Type B pancreatic cell (in vitro differentiated cells): ENCODE measurements around the gene TTF1. TPM values are rescaled to one million over a fixed set of nuclear protein-coding genes. Genes with fewer than 3 reads are reported as not detected.

Source experiments
- DNase-seq: peaks from one replicate; pipeline ENCODE4 v3.0.0; 2021; ENCODE audit warnings: mixed read lengths; ENCODE audit not compliant: unreplicated experiment; ENCODE audit errors: extremely low spot score
- H3K27ac Mint-ChIP-seq: 2 replicates; pipeline ENCODE4 v1.8.0; 2021; ENCODE audit warnings: mild to moderate bottlenecking, mixed read lengths
- H3K27me3 Mint-ChIP-seq: 2 replicates; pipeline ENCODE4 v1.8.0; 2021; ENCODE audit warnings: mixed read lengths
- H3K36me3 Mint-ChIP-seq: 2 replicates; pipeline ENCODE4 v1.8.0; 2021; ENCODE audit warnings: mixed read lengths
- H3K4me1 Mint-ChIP-seq: one replicate; pipeline ENCODE4 v1.8.0; 2021; ENCODE audit warnings: mixed read lengths; ENCODE audit not compliant: unreplicated experiment
- H3K4me3 Mint-ChIP-seq: 2 replicates; pipeline ENCODE4 v1.8.0; 2021; ENCODE audit warnings: mild to moderate bottlenecking, mixed read lengths
- H3K9me3 Mint-ChIP-seq: 2 replicates; pipeline ENCODE4 v1.8.0; 2021; ENCODE audit warnings: mixed read lengths
- total RNA-seq: library from RNA; stranded (reverse); gene quantifications from 2 replicates; pipeline ENCODE4 v1.2.1, GENCODE V29; 2021; ENCODE audit warnings: low replicate concordance
- TF ChIP-seq, protein P1 (sequence below): fragments of 200-600 bp; sonication (generic); conservative IDR thresholded peaks from 2 replicates; pipeline ENCODE4 v1.5.0; 2021; ENCODE audit warnings: antibody characterized with exemption, mild to moderate bottlenecking

Gene TTF1
- total RNA-seq, 1 donor from 2014 or later, result 18.6 TPM

- Mint-ChIP-seq H3K36me3 (no peaks in the 10 kb centered on the region), H3K9me3 (no peaks in the 10 kb centered on the region), H3K27me3 (peaks cover 56% of the 10 kb centered on the region), H3K4me3 (no peak overlapping the region), H3K4me1 (no peaks in the 10 kb centered on the region), H3K27ac (no peak overlapping the region)
- DNase-seq, result no peak
- TF ChIP-seq, protein P1, sequence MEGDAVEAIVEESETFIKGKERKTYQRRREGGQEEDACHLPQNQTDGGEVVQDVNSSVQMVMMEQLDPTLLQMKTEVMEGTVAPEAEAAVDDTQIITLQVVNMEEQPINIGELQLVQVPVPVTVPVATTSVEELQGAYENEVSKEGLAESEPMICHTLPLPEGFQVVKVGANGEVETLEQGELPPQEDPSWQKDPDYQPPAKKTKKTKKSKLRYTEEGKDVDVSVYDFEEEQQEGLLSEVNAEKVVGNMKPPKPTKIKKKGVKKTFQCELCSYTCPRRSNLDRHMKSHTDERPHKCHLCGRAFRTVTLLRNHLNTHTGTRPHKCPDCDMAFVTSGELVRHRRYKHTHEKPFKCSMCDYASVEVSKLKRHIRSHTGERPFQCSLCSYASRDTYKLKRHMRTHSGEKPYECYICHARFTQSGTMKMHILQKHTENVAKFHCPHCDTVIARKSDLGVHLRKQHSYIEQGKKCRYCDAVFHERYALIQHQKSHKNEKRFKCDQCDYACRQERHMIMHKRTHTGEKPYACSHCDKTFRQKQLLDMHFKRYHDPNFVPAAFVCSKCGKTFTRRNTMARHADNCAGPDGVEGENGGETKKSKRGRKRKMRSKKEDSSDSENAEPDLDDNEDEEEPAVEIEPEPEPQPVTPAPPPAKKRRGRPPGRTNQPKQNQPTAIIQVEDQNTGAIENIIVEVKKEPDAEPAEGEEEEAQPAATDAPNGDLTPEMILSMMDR, result no peak
Observed at GRCh38 chr9:132446887-132447286, 40.2 kb upstream of the TTF1 start.

DNA sequence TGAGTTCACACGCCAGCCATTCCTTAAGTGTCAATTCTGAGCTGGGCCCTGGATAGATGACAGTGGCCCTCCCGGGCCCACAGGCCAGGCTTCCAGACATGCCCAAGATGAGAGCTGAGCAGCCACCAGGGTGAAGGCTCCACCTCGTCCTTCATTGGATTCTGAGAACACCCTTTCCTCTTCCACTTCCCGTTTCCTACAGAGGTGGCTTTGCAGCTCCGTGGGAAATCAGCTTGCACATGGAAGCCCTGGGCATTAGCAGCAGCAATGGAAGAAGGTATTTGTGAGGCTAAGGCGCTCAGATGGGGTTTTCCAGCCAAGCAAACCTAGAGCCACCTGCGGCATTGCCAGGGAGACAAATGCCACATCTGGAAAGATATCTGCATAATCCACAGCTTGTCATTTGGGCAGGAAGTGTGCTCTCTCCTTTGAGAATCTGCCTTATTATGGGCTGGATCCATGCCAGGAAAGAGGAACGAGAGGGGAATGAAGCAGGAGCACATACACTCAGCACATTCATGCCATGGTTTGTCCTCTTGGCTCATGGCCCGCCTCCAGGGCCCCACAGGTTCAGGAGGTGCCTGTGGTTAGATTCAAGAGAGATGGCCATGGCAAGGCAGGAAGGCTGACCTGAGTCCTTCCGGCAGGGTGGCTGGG, 37.4 kb upstream of the TTF1 start:
- Mint-ChIP-seq H3K27ac (no peak overlapping the region), H3K9me3 (no peaks in the 10 kb centered on the region), H3K36me3 (no peaks in the 10 kb centered on the region), H3K27me3 (peaks cover 51% of the 10 kb centered on the region), H3K4me3 (no peak overlapping the region), H3K4me1 (no peaks in the 10 kb centered on the region)
- no peak for DNase-seq
- TF ChIP-seq, protein P1, result no peak

DNA sequence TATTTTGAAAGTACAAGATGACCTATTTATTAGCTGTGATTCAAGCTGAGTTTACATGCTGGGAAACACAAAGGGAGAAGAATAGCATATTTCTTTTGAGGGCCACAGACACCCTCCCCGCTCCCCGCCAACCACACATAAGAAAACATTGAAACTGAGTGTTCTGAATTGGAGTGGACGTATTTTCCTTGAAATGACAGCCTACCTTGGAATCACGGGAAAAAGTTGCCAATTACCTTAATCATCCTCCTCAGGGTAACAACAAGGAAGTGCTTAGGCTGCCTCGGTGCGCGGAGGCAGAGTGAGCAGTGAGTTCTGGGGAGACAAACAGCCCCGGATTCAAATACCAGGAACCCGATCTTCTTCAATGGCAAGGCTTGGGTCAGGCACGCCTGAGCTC, 34.8 kb upstream of the TTF1 start:
- H3K36me3 Mint-ChIP-seq, result no peaks in the 10 kb centered on the region
- no peak overlapping the region for H3K4me3 Mint-ChIP-seq
- no peak overlapping the region for H3K27ac Mint-ChIP-seq
- H3K9me3 Mint-ChIP-seq, result no peaks in the 10 kb centered on the region
- H3K4me1 Mint-ChIP-seq, result no peaks in the 10 kb centered on the region
- DNase-seq, result no peak
- TF ChIP-seq, protein P1, result no peak
- peaks cover 40% of the 10 kb centered on the region for H3K27me3 Mint-ChIP-seq

DNA sequence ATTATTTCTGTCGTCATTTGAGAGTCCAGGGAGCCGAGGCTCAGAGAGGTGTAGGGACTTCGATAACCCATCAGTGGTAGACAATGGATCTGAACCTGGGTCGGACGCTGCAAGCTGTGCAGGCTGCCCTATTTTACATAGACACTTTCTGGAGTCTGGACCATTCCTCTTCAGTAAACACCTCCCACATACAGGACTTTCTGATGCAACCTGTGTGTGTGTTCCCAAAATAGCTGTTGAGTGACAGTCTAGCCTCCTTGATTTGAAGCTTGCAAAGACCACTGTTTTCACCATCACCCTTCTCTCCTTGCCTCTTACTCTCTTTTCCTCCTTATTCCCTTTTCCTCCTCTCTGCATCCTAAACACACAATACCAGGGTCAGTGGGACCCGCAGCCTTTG, 34.1 kb upstream of the TTF1 start:
- Mint-ChIP-seq H3K27ac (no peak overlapping the region), H3K9me3 (no peaks in the 10 kb centered on the region)

DNA sequence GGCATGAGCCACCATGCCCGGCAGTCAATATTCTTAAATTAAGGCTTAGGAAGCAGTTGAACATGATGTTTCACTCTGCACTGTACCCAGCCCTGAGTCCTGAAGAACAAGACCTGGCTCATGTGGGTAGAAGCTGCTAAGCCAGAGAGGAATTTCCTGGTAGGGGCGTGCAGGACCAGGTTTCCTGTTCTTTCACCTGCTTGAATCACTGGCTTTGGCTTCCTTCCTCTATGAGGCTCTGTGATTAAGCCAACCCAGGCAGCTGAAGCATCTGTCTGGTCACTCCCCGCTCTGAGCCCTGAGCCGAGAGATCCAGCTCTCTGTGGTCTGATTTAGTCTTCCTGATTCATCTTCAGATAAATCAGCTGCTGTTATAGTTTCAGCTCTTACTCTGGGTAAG, 32.5 kb upstream of the TTF1 start:
- Mint-ChIP-seq H3K36me3 (no peaks in the 10 kb centered on the region), H3K27me3 (peaks cover 59% of the 10 kb centered on the region), H3K9me3 (no peaks in the 10 kb centered on the region), H3K4me3 (no peak overlapping the region), H3K27ac (no peak overlapping the region), H3K4me1 (peaks cover 10% of the 10 kb centered on the region)
- no peak for DNase-seq
- TF ChIP-seq, protein P1, result no peak

More for the DNA sequence above, 34.1 kb upstream of the TTF1 start:
- TF ChIP-seq, protein P1, result no peak
- Mint-ChIP-seq H3K4me3 (no peak overlapping the region), H3K4me1 (no peaks in the 10 kb centered on the region), H3K27me3 (peaks cover 44% of the 10 kb centered on the region), H3K36me3 (no peaks in the 10 kb centered on the region)
- DNase-seq, result no peak

DNA sequence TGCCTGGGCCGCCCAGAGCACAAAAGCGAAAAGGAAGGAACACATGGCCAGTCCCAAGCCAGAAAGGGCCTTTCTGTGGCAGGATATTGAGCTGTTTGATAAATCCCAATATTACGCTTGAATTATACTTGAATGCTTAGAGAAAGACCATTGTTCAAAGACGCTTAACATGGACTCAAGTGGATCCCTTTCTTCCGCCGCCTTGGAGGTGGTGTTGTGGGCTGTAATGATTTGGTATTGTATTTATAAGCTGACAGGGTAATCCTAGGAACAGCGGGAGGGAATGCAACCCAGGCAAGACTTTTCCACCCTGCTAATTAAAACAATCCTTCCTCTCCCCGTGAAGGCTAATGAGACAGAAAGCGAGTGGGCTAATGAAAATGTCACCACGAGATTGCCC, 28.2 kb upstream of the TTF1 start:
- DNase-seq, result no peak
- H3K27me3 Mint-ChIP-seq, result peaks cover 63% of the 10 kb centered on the region
- no peaks in the 10 kb centered on the region for H3K9me3 Mint-ChIP-seq
- TF ChIP-seq, protein P1, result no peak
- H3K36me3 Mint-ChIP-seq, result no peaks in the 10 kb centered on the region
- peaks cover 10% of the 10 kb centered on the region for H3K4me1 Mint-ChIP-seq
- no peak overlapping the region for H3K4me3 Mint-ChIP-seq
- H3K27ac Mint-ChIP-seq, result no peak overlapping the region
